Vagina (tissue), 2 donors: ENCODE data around the gene IL20. TPM values are rescaled to one million over a fixed set of nuclear protein-coding genes. Genes with fewer than 3 reads are reported as not detected.

Experiments
- DNase-seq, 2 donors: peaks; one replicate each; pipeline ENCODE4 v3.0.0-alpha.2; 2017; ENCODE audit errors: extremely low spot score in 2 of 2
- H3K27ac ChIP-seq: fragments of 200-600 bp; sonication (generic); one replicate; pipeline ENCODE4 v1.5.1; 2019
- H3K27me3 ChIP-seq: fragments of 200-600 bp; sonication (generic); one replicate; pipeline ENCODE4 v1.5.1; 2019
- H3K36me3 ChIP-seq, 2 donors: fragments of 200-600 bp; sonication (generic); one replicate each; pipeline ENCODE4 v1.5.1; 2017 to 2019
- H3K4me1 ChIP-seq: fragments of 200-600 bp; sonication (generic); one replicate; pipeline ENCODE4 v1.5.1; 2019
- H3K4me3 ChIP-seq, 2 donors: fragments of 200-600 bp; sonication (generic); 1 replicate in 1 of 2; 2 replicates in 1 of 2; pipeline ENCODE4 v1.5.1; 2016 to 2019
- H3K9me3 ChIP-seq: fragments of 200-600 bp; sonication (generic); one replicate; pipeline ENCODE4 v1.5.1; 2019
- CTCF ChIP-seq, 3 experiments: fragments of 450-650 bp in 2 of 3; fragments of 200-600 bp in 1 of 3; sonication (generic) in 1 of 3; IDR thresholded peaks; one replicate each; pipeline ENCODE4 v1.5.1; 2017 to 2019; ENCODE audit warnings: antibody characterized with exemption in 3 of 3, mild to moderate bottlenecking in 2 of 3, moderate library complexity in 2 of 3
- POLR2A ChIP-seq, 2 donors: fragments of 450-650 bp; IDR thresholded peaks; one replicate each; pipeline ENCODE4 v1.6.1; 2017; ENCODE audit warnings: antibody characterized with exemption in 2 of 2, mild to moderate bottlenecking in 2 of 2, moderate library complexity in 2 of 2
- POLR2AphosphoS5 ChIP-seq, 2 donors: sonication (generic); formaldehyde crosslinking; IDR thresholded peaks; one replicate each; pipeline ENCODE4 v1.9.0; 2017; ENCODE audit warnings: antibody characterized with exemption in 2 of 2, mild to moderate bottlenecking in 2 of 2, low read depth in 1 of 2; ENCODE audit not compliant: insufficient read depth in 1 of 2
- intact Hi-C: fragments of 100-400 bp; cut with DNase I; formaldehyde crosslinking; loops from one replicate; pipeline ENCODE4 v1.15.1; 2023
- total RNA-seq: library from RNA; depleted of rRNA; stranded (reverse); fragments of >200 nt; gene quantifications from one replicate; pipeline ENCODE4 v1.2.3, GENCODE V29; 2016

Gene IL20
- total RNA-seq, 1 donor from 2014 or later, result not detected

- H3K27me3 ChIP-seq, result no peaks in the 10 kb centered on the region
- DNase-seq, result no peak
- H3K9me3 ChIP-seq, result no peaks in the 10 kb centered on the region
- H3K27ac ChIP-seq, result no peak overlapping the region
- H3K4me1 ChIP-seq, result peaks cover 21% of the 10 kb centered on the region
- H3K36me3 ChIP-seq, result no peaks in the 10 kb centered on the region
- intact Hi-C loops, result no loop called here
- H3K4me3 ChIP-seq, result no peak overlapping the region
- no peak for TF ChIP-seq POLR2AphosphoS5 (IDR thresholded peaks at IDR 0.05; ENCODE audit: insufficient read depth in 1 of 2, low read depth in 1 of 2)
- TF ChIP-seq POLR2A (IDR thresholded peaks at IDR 0.05), result no peak
- TF ChIP-seq CTCF (IDR thresholded peaks at IDR 0.05), result no peak
Observed at GRCh38 chr1:206895837-206896242, 30.4 kb downstream of the IL20 start.

GRCh38 chr1:206896261-206896660 lies 30.8 kb downstream of the IL20 start:
- no peaks in the 10 kb centered on the region for H3K9me3 ChIP-seq
- DNase-seq, result no peak
- no peaks in the 10 kb centered on the region for H3K36me3 ChIP-seq
- H3K27ac ChIP-seq, result no peak overlapping the region
- TF ChIP-seq POLR2A (IDR thresholded peaks at IDR 0.05), result no peak
- no peak for TF ChIP-seq CTCF (IDR thresholded peaks at IDR 0.05)
- TF ChIP-seq POLR2AphosphoS5 (IDR thresholded peaks at IDR 0.05; ENCODE audit: insufficient read depth in 1 of 2, low read depth in 1 of 2), result no peak
- H3K4me3 ChIP-seq, result no peak overlapping the region
- no peaks in the 10 kb centered on the region for H3K27me3 ChIP-seq
- H3K4me1 ChIP-seq, result peaks cover 18% of the 10 kb centered on the region
- intact Hi-C loops, result no loop called here

GRCh38 chr1:206897175-206897574 lies 31.8 kb downstream of the IL20 start, which contains the start of gene IL24:
Gene IL24, plus strand, starts transcription at chr1:206897443. Its CDS starts 390 bp downstream, at chr1:206897833.
- no peak within 1 kb of the TSS for H3K27ac ChIP-seq

GRCh38 chr1:206898089-206898914 lies 32.9 kb downstream of the IL20 start:
- no peak overlapping the region for H3K4me3 ChIP-seq
- no peak for TF ChIP-seq POLR2AphosphoS5 (IDR thresholded peaks at IDR 0.05; ENCODE audit: insufficient read depth in 1 of 2, low read depth in 1 of 2)
- no peak for TF ChIP-seq POLR2A (IDR thresholded peaks at IDR 0.05)
- no peak for TF ChIP-seq CTCF (IDR thresholded peaks at IDR 0.05)
- no peak for DNase-seq

More at GRCh38 chr1:206897175-206897574, 31.8 kb downstream of the IL20 start, which contains the start of gene IL24:
- no peak for DNase-seq
- Histone ChIP-seq H3K4me1 (peaks cover 18% of the 10 kb centered on the region), H3K27me3 (no peaks in the 10 kb centered on the region), H3K9me3 (no peaks in the 10 kb centered on the region), H3K36me3 (no peaks in the 10 kb centered on the region), H3K4me3 (no peak within 1 kb of the TSS)
- no peak for TF ChIP-seq CTCF (IDR thresholded peaks at IDR 0.05)
- TF ChIP-seq POLR2A (IDR thresholded peaks at IDR 0.05), result no peak
- TF ChIP-seq POLR2AphosphoS5 (IDR thresholded peaks at IDR 0.05; ENCODE audit: insufficient read depth in 1 of 2, low read depth in 1 of 2), result no peak
- intact Hi-C loops, result no loop called here

GRCh38 chr1:206898915-206899431 lies 33.5 kb downstream of the IL20 start:
- peaks cover 18% of the 10 kb centered on the region for H3K4me1 ChIP-seq
- TF ChIP-seq POLR2A (IDR thresholded peaks at IDR 0.05) (no peak), POLR2AphosphoS5 (IDR thresholded peaks at IDR 0.05; ENCODE audit: insufficient read depth in 1 of 2, low read depth in 1 of 2) (no peak), CTCF (IDR thresholded peaks at IDR 0.05) (no peak)
- no peaks in the 10 kb centered on the region for H3K36me3 ChIP-seq
- H3K9me3 ChIP-seq, result no peaks in the 10 kb centered on the region
- no peak overlapping the region for H3K27ac ChIP-seq
- intact Hi-C loops, result no loop called here
- DNase-seq, result no peak
- no peaks in the 10 kb centered on the region for H3K27me3 ChIP-seq
- H3K4me3 ChIP-seq, result no peak overlapping the region

More at GRCh38 chr1:206898089-206898914, 32.9 kb downstream of the IL20 start:
- H3K36me3 ChIP-seq, result no peaks in the 10 kb centered on the region
- no peaks in the 10 kb centered on the region for H3K27me3 ChIP-seq
- no peak overlapping the region for H3K27ac ChIP-seq
- peaks cover 18% of the 10 kb centered on the region for H3K4me1 ChIP-seq
- no peaks in the 10 kb centered on the region for H3K9me3 ChIP-seq
- intact Hi-C loops, result no loop called here
